HEK293T (cell line): ENCODE data around the gene PHC2.

Source experiments
- ARNT ChIP-seq: fragments of 450-650 bp; IDR thresholded peaks from 2 replicates; pipeline ENCODE4 v1.6.1; 2017; ENCODE audit warnings: mild to moderate bottlenecking
- BHLHE40 ChIP-seq: fragments of 450-650 bp; IDR thresholded peaks from 2 replicates; pipeline ENCODE4 v1.6.1; 2016; ENCODE audit warnings: mild to moderate bottlenecking, moderate library complexity, borderline replicate concordance
- ELF4 ChIP-seq: fragments of 450-650 bp; IDR thresholded peaks from 2 replicates; pipeline ENCODE4 v1.6.1; 2017; ENCODE audit warnings: antibody characterized with exemption
- FOXA1 ChIP-seq: fragments of 450-650 bp; IDR thresholded peaks from 2 replicates; pipeline ENCODE4 v1.6.1; 2016; ENCODE audit warnings: mild to moderate bottlenecking
- FOXM1 ChIP-seq: fragments of 450-650 bp; IDR thresholded peaks from 2 replicates; pipeline ENCODE4 v1.6.1; 2017; ENCODE audit warnings: mild to moderate bottlenecking, borderline replicate concordance
- L3MBTL2 ChIP-seq: fragments of 450-650 bp; conservative IDR thresholded peaks from 2 replicates; pipeline ENCODE4 v1.6.1; 2016; ENCODE audit warnings: mild to moderate bottlenecking
- PKNOX1 ChIP-seq: fragments of 450-650 bp; IDR thresholded peaks from 2 replicates; pipeline ENCODE4 v1.6.1; 2016
- SP1 ChIP-seq: fragments of 450-650 bp; IDR thresholded peaks from 2 replicates; pipeline ENCODE4 v1.6.1; 2017
- SUZ12 ChIP-seq: fragments of 450-650 bp; IDR thresholded peaks from 2 replicates; pipeline ENCODE4 v1.6.1; 2016; ENCODE audit warnings: mild to moderate bottlenecking
- TARDBP ChIP-seq: fragments of 450-650 bp; IDR thresholded peaks from 2 replicates; pipeline ENCODE4 v1.6.1; 2016

GRCh38 chr1:33364565-33364918, 66.4 kb downstream of the PHC2 start:
- TF ChIP-seq SUZ12 (no peak), ELF4 (no peak), FOXM1 (no peak), ARNT (no peak), PKNOX1 (no peak), FOXA1 (no peak), L3MBTL2 (no peak), BHLHE40 (no peak), TARDBP (no peak), SP1 (no peak)
